Mesendoderm (in vitro differentiated cells): ENCODE data around the gene BCAT1.

ENCODE experiments used
- DNase-seq: peaks from one replicate; pipeline ENCODE4 v3.0.0; 2013
- H2AK5ac ChIP-seq: 2 replicates; pipeline ENCODE4 v1.6.1; 2013; ENCODE audit warnings: low read length, inconsistent platforms
- H2BK120ac ChIP-seq: 2 replicates; pipeline ENCODE4 v1.6.1; 2013; ENCODE audit warnings: low read depth, mild to moderate bottlenecking, low read length, moderate library complexity, mixed read lengths
- H2BK15ac ChIP-seq: replicated peaks from 2 replicates; pipeline ENCODE4 v1.6.1; 2013; ENCODE audit warnings: low read depth, mild to moderate bottlenecking, moderate library complexity
- H2BK5ac ChIP-seq: 2 replicates; pipeline ENCODE4 v1.6.1; 2013; ENCODE audit warnings: low read length, inconsistent platforms
- H3K18ac ChIP-seq: 2 replicates; pipeline ENCODE4 v1.6.1; 2013; ENCODE audit warnings: mild to moderate bottlenecking, low read length, mixed read lengths
- H3K23ac ChIP-seq: one replicate; pipeline ENCODE4 v1.6.1; 2013; ENCODE audit warnings: low read length
- H3K27ac ChIP-seq: 2 replicates; pipeline ENCODE4 v1.5.1; 2013; ENCODE audit warnings: low read depth, mild to moderate bottlenecking, inconsistent platforms, low read length, moderate library complexity
- H3K27me3 ChIP-seq: 2 replicates; pipeline ENCODE4 v1.6.1; 2013; ENCODE audit warnings: low read length, control low read depth, mild to moderate bottlenecking, inconsistent platforms; ENCODE audit not compliant: insufficient read depth, poor library complexity
- H3K36me3 ChIP-seq: 2 replicates; pipeline ENCODE4 v1.6.1; 2013; ENCODE audit warnings: low read length, inconsistent platforms; ENCODE audit not compliant: control insufficient read depth, insufficient read depth
- H3K4ac ChIP-seq: one replicate; pipeline ENCODE4 v1.6.1; 2013; ENCODE audit warnings: low read depth, mild to moderate bottlenecking, low read length, moderate library complexity
- H3K4me1 ChIP-seq: 2 replicates; pipeline ENCODE4 v1.6.1; 2013; ENCODE audit warnings: low read depth, low read length, inconsistent platforms; ENCODE audit not compliant: control insufficient read depth
- H3K4me2 ChIP-seq: 2 replicates; pipeline ENCODE4 v1.6.1; 2013; ENCODE audit warnings: low read length
- H3K4me3 ChIP-seq: 2 replicates; pipeline ENCODE4 v1.5.1; 2013; ENCODE audit warnings: mild to moderate bottlenecking, low read length
- H3K56ac ChIP-seq: one replicate; pipeline ENCODE4 v1.6.1; 2013; ENCODE audit warnings: low read length
- H3K79me1 ChIP-seq: 2 replicates; pipeline ENCODE4 v1.6.1; 2013; ENCODE audit warnings: low read length, inconsistent platforms
- H3K79me2 ChIP-seq: 2 replicates; pipeline ENCODE4 v1.6.1; 2013; ENCODE audit warnings: mild to moderate bottlenecking, low read length; ENCODE audit not compliant: control insufficient read depth, insufficient read depth
- H3K9ac ChIP-seq: 2 replicates; pipeline ENCODE4 v1.6.1; 2013; ENCODE audit warnings: low read length, inconsistent platforms
- H4K5ac ChIP-seq: one replicate; pipeline ENCODE4 v1.6.1; 2013; ENCODE audit warnings: low read length
- H4K8ac ChIP-seq: one replicate; pipeline ENCODE4 v1.6.1; 2013; ENCODE audit warnings: low read depth, mild to moderate bottlenecking, control low read depth, low read length, moderate library complexity
- WGBS: extraction: QIAGEN DNeasy Blood & Tissue Kit; methylation state at CpG from one replicate; pipeline ENCODE4 v1.1.7; 2013; ENCODE audit warnings: low lambda C conversion rate, missing lambda C conversion rate; ENCODE audit not compliant: insufficient coverage; ENCODE audit errors: extremely low coverage; 5-methylcytosine and 5-hydroxymethylcytosine counted together

Gene BCAT1

DNA sequence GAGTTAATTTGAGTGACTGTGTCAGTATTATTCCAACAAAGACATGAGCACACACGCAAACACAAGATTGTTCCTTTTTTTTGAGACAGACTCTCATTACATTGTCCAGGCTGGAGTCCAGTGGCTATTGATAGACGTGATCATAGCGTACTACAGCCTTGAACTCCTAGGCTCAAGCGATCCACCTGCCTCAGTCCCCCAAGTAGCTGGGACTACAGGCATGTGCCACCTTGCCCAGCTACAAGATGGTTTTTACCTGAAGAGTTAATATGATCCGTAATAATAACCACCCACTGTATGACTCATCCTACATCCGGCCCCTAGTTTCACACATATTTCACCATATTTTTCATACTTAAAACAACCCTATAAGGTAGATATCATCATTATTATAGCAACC lies 26.8 kb downstream of the BCAT1 start:
- 100% methylated on average over 2 of the region's 6 CpGs for WGBS
- no peak overlapping the region for H2BK15ac ChIP-seq
- no peak for DNase-seq
- no peak overlapping the region for H2AK5ac ChIP-seq
- no peaks in the 10 kb centered on the region for H3K27me3 ChIP-seq
- H3K9ac ChIP-seq: no peak overlapping the region
- no peaks in the 10 kb centered on the region for H3K4me1 ChIP-seq
- no peaks in the 10 kb centered on the region for H3K36me3 ChIP-seq
- no peak overlapping the region for H3K4ac ChIP-seq
- peaks cover 12% of the 10 kb centered on the region for H3K79me1 ChIP-seq
- H3K4me3 ChIP-seq: no peak overlapping the region
- no peak overlapping the region for H2BK5ac ChIP-seq
- H3K79me2 ChIP-seq: peaks cover 64% of the 10 kb centered on the region
- no peak overlapping the region for H3K23ac ChIP-seq
- no peak overlapping the region for H4K5ac ChIP-seq
- no peak overlapping the region for H3K4me2 ChIP-seq
- H2BK120ac ChIP-seq: no peak overlapping the region
- H4K8ac ChIP-seq: no peak overlapping the region
- H3K18ac ChIP-seq: no peak overlapping the region
- H3K56ac ChIP-seq: no peak overlapping the region
- no peak overlapping the region for H3K27ac ChIP-seq

DNA sequence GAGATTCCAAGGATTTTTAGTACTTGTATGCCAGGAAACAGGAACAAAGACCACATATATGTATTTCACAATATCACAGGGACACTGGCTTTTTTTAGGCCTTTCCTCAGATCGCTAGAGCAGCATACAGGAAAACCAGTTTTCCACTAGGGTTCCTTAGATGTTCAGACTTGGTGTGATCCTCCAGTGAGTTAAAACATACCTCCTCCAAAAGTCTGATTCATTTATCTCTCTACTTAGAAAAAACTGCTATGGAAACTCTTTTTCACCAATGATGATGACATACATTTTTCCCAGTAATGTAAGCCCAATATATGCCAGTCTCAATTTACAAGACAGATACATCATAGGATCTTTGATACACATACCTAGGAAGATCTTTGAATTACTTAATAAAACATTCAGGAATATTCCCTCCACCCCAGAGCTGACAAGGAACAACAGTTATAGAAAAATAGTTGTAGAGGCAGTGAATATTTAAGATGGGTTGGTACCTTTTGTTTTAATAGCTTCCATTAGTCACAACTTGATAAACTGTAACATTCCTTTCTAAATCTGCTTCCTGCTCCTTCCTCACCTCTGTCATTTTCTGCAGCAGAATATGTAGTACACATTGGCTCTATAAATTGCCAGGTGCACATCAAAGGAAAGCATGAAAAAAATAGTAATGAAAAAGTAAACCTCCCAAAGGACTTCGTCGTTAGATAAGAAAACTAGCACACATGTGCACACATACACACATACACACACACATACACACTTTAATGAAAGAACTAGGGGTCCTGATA lies 27.5 kb downstream of the BCAT1 start:
- Histone ChIP-seq H2BK120ac (no peak overlapping the region), H3K79me2 (peaks cover 62% of the 10 kb centered on the region), H3K9ac (no peak overlapping the region), H3K56ac (no peak overlapping the region), H3K4me3 (no peak overlapping the region), H3K4me1 (no peaks in the 10 kb centered on the region), H2BK5ac (no peak overlapping the region), H3K36me3 (no peaks in the 10 kb centered on the region), H3K18ac (peak overlapping the region; percentile 60), H3K27ac (no peak overlapping the region), H2AK5ac (no peak overlapping the region), H4K8ac (no peak overlapping the region), H3K4ac (no peak overlapping the region), H4K5ac (no peak overlapping the region), H3K79me1 (peaks cover 12% of the 10 kb centered on the region), H3K27me3 (no peaks in the 10 kb centered on the region), H3K4me2 (no peak overlapping the region), H3K23ac (no peak overlapping the region), H2BK15ac (no peak overlapping the region)
- no peak for DNase-seq
- no CpG with 5 or more reads among the region's 3 CpGs for WGBS

DNA sequence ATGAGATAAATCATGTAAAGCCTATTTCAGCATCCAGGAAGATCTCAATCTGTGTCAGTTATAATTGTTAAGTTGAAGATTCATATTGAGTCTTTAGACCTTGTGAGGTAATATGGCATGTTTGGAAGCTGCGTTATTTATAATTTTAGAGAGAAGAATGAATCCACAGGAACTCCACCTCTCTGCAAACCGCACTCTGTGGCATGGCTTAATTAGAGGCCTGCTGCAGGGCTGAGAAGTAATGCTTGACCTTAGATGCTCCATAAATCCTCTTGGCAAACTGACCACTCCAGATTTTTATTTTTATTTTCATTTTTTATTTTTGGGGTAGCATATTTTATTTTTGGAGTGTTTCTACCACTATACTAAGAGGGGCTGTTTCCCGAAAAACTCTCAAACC lies 28.8 kb downstream of the BCAT1 start:
- H3K9ac ChIP-seq: no peak overlapping the region
- H4K8ac ChIP-seq: no peak overlapping the region
- no peak overlapping the region for H3K27ac ChIP-seq
- no peak overlapping the region for H4K5ac ChIP-seq
- no peak overlapping the region for H2BK15ac ChIP-seq
- no peak overlapping the region for H2AK5ac ChIP-seq
- H3K36me3 ChIP-seq: no peaks in the 10 kb centered on the region
- no peak overlapping the region for H3K18ac ChIP-seq
- H3K79me2 ChIP-seq: peaks cover 70% of the 10 kb centered on the region
- no peak overlapping the region for H3K23ac ChIP-seq
- DNase-seq: no peak
- no peaks in the 10 kb centered on the region for H3K27me3 ChIP-seq
- no peak overlapping the region for H2BK5ac ChIP-seq
- no peak overlapping the region for H3K4me2 ChIP-seq
- H3K4me1 ChIP-seq: no peaks in the 10 kb centered on the region
- WGBS: no CpG with 5 or more reads among the region's 3 CpGs
- no peak overlapping the region for H2BK120ac ChIP-seq
- no peak overlapping the region for H3K56ac ChIP-seq
- H3K4me3 ChIP-seq: no peak overlapping the region
- no peak overlapping the region for H3K4ac ChIP-seq
- peaks cover 14% of the 10 kb centered on the region for H3K79me1 ChIP-seq

DNA sequence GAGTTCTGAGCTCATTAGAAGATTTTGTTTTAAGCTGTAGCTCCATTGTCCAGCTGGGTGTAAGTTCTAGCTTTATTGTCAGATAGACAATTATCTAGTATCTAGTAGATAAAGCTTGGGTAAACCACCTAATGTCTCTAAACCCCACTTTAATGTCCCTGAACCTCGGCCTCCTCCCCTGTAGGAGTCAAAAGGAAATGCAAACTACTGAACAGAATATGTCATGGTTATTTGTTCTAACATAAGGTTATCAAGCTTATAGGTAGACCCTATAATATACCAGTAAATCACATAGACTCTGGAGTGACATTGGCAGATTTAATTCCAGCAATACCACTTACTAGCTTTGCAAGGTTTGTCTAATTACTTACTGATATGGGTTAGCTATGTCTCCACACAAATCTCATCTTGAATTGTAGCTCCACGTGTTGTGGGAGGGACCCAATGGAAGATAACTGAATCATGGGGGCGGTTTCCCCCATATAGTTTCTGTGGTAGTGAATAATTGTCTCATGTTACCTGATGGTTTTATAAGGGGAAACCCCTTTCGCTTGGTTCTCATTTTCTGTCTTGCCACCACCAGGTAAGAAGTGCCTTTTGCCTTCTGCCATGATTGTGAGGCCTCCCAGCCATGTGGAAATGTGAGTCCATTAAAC lies 29.4 kb downstream of the BCAT1 start:
- no peaks in the 10 kb centered on the region for H3K4me1 ChIP-seq
- H2AK5ac ChIP-seq: no peak overlapping the region
- no peak overlapping the region for H4K5ac ChIP-seq
- H3K4me2 ChIP-seq: no peak overlapping the region
- WGBS: no CpG with 5 or more reads among the region's 4 CpGs
- no peak overlapping the region for H3K27ac ChIP-seq
- no peak overlapping the region for H3K4ac ChIP-seq
- no peaks in the 10 kb centered on the region for H3K27me3 ChIP-seq
- no peak overlapping the region for H3K56ac ChIP-seq
- no peak overlapping the region for H3K23ac ChIP-seq
- H3K79me1 ChIP-seq: peaks cover 12% of the 10 kb centered on the region
- DNase-seq: no peak
- H3K18ac ChIP-seq: no peak overlapping the region
- no peaks in the 10 kb centered on the region for H3K36me3 ChIP-seq
- no peak overlapping the region for H3K9ac ChIP-seq
- peaks cover 66% of the 10 kb centered on the region for H3K79me2 ChIP-seq
- no peak overlapping the region for H2BK5ac ChIP-seq
- H3K4me3 ChIP-seq: no peak overlapping the region
- H2BK15ac ChIP-seq: no peak overlapping the region
- no peak overlapping the region for H2BK120ac ChIP-seq
- H4K8ac ChIP-seq: no peak overlapping the region

DNA sequence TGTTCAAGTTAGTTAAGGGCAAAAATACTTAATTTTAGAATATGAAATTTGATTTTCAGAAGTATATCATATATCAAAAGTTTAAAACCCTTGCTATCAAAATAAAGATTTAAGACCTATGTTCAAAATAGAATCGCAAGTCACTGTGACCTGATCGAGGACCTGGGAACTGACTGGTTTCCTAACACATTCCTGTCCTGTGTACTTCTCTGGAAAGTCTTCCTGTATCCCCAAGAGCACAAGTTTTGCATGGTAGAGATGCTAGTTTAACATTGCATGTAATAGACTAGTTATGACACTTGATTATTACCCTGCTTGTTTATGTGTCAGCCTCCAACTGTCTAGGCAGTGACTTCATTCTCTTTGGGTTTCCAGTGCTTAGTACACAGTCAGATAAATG lies 30.3 kb downstream of the BCAT1 start:
- peaks cover under 1% of the 10 kb centered on the region for H3K4me1 ChIP-seq
- peaks cover 68% of the 10 kb centered on the region for H3K79me2 ChIP-seq
- H3K36me3 ChIP-seq: no peaks in the 10 kb centered on the region
- H3K56ac ChIP-seq: no peak overlapping the region
- no peak overlapping the region for H2BK120ac ChIP-seq
- H3K4ac ChIP-seq: no peak overlapping the region
- H3K79me1 ChIP-seq: peaks cover 14% of the 10 kb centered on the region
- H4K8ac ChIP-seq: no peak overlapping the region
- H3K9ac ChIP-seq: no peak overlapping the region
- DNase-seq: no peak
- no peak overlapping the region for H3K27ac ChIP-seq
- H3K4me3 ChIP-seq: no peak overlapping the region
- H3K4me2 ChIP-seq: no peak overlapping the region
- H4K5ac ChIP-seq: no peak overlapping the region
- H3K27me3 ChIP-seq: no peaks in the 10 kb centered on the region
- H2AK5ac ChIP-seq: no peak overlapping the region
- no peak overlapping the region for H2BK5ac ChIP-seq
- WGBS: no CpG with 5 or more reads among the region's 2 CpGs
- H2BK15ac ChIP-seq: no peak overlapping the region
- H3K23ac ChIP-seq: no peak overlapping the region
- H3K18ac ChIP-seq: no peak overlapping the region
